Ishikawa (cell line): ENCODE results near the gene RUNX1.

Experiments
- CEBPB ChIP-seq: IDR thresholded peaks from 2 replicates; pipeline ENCODE4 v1.6.1; 2012
- CREB1 ChIP-seq: IDR thresholded peaks from 2 replicates; pipeline ENCODE4 v1.6.1; 2012; ENCODE audit warnings: low read depth
- EP300 ChIP-seq: IDR thresholded peaks from 2 replicates; pipeline ENCODE4 v1.6.1; 2012; ENCODE audit warnings: borderline replicate concordance
- RAD21 ChIP-seq: IDR thresholded peaks from 2 replicates; pipeline ENCODE4 v1.6.1; 2012; ENCODE audit warnings: low read depth
- REST ChIP-seq: IDR thresholded peaks from 2 replicates; pipeline ENCODE4 v1.6.1; 2012; ENCODE audit warnings: low read depth, mild to moderate bottlenecking
- TAF1 ChIP-seq: IDR thresholded peaks from 2 replicates; pipeline ENCODE4 v1.6.1; 2012; ENCODE audit warnings: low read depth, mild to moderate bottlenecking
- TCF12 ChIP-seq: IDR thresholded peaks from 2 replicates; pipeline ENCODE4 v1.6.1; 2012; ENCODE audit warnings: low read depth
- YY1 ChIP-seq: IDR thresholded peaks from 2 replicates; pipeline ENCODE4 v1.6.1; 2012; ENCODE audit warnings: low read depth

- TF ChIP-seq EP300 (no peak), RAD21 (no peak), YY1 (no peak), CEBPB (no peak), REST (no peak), CREB1 (no peak), TAF1 (no peak), TCF12 (no peak)
These were observed 226.9 kb downstream of the RUNX1 start for GRCh38 chr21:34822168-34822567.
